Measurements from ENCODE around the gene RLBP1.
A peak's percentile ranks its signal among the peaks of the same experiment; 100 is the strongest.

RLBP1 gene

DNA sequence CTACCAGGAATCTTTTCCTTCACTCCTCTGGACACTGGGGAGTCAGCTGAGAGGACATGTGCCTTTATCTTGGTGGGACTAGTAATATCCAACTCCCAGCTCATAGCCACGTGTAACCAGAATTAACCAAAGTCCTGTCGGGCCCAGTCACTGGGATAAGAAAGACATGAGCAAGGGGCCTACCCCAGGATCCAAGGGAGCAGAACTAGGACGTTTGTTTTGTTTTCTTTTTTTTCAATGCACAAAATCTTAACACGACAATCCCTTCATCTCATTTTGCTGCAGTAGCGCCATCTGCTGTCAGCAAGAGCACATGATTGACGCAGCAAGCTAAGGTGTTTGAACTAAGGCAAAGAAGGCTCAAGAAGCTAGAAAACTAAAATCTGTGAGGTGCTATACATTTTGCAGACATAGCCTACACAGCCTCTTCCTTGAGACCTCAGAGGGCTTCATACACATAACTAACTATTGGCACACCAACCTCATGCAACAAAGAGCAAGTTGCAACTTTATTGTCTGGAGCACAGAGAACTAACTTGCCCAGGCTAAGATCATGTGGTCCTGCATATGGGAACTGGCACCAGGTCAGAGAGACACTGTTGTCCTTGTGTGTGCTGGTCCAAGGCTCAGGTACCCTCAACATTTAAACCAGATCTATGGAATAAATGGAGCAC is 43.6 kb downstream of the RLBP1 start:
- DNase-seq, result no peak

DNA sequence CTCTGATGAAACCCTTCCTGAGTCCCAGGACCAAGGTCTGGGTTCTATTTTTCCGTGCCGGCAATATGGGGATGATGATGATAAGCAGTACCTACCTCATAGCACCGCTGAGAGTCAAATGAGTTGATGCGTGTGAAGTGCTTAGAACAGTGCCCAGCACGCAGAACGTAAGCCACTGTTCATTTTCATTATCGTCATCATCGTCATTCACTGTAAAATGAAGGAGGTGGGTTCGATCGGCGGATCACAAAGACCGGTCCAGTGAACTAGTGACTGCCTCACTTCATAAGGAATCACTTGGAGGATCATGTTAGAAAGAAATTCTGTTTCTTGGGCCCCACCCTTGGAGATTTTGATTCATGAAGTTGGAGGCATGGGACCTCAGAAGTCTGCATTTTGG is 44.3 kb downstream of the RLBP1 start:
- DNase-seq, result no peak

DNA sequence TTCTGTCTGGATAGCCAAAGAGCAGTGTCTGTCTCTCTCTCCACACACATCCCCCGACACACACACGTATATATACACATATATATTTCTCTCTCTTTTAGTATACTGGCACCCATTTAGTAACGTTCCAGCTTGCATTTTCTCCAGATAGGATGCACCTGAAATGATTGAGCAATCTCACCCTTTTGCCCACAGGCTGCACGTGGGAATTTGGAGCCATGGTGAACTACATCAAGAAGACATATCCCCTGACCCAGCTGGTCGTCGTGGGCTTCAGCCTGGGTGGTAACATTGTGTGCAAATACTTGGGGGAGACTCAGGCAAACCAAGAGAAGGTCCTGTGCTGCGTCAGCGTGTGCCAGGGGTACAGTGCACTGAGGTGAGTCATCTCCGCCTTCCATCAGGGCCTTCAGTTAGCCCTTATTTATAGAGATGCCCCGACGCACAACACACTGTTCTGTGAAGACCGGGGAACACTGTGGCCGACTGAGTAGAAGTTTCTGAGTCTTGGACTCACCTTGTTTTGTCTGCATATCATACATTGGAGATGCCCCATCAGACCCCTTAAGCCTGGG is 45.7 kb downstream of the RLBP1 start:
- no peak for DNase-seq

DNA sequence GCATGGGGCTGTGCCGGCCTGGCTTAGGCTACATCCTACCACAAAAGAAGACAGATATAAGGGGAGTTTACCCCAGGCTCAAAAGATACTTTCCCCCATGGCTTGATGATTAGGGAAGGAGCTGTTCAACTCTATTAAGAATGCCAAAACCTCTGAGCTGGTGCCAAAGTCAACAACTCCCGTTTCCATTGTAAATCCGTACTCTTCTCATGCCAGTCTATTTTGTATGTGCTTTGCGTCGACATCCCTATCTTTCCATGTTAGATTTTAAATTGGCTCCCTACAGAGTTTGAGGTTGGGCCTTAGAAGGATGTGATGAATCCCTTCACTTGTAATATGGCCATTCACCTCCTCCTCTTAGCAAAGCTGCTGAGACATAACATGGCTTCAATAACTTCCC is 46.9 kb downstream of the RLBP1 start:
- no peak for DNase-seq

DNA sequence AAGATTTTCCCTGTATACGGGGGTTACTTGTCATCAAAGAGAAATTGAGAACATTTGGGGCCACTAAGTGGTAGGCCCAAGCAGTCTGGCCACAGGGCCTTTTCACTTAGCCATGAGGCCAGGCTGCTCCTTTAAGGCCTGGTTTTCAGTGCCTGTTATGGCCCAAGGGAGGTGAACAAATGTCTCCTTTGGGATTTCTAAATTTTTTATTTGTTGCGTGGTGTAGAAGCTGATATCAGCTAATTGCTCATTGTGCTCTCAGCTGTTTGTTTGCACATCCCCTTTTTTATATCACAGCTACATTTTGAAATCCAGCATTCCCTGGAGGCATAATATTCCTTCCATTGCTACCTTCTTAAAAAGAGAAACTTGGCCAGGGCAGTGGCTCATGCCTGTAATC is 48.5 kb downstream of the RLBP1 start:
- DNase-seq, result no peak

DNA sequence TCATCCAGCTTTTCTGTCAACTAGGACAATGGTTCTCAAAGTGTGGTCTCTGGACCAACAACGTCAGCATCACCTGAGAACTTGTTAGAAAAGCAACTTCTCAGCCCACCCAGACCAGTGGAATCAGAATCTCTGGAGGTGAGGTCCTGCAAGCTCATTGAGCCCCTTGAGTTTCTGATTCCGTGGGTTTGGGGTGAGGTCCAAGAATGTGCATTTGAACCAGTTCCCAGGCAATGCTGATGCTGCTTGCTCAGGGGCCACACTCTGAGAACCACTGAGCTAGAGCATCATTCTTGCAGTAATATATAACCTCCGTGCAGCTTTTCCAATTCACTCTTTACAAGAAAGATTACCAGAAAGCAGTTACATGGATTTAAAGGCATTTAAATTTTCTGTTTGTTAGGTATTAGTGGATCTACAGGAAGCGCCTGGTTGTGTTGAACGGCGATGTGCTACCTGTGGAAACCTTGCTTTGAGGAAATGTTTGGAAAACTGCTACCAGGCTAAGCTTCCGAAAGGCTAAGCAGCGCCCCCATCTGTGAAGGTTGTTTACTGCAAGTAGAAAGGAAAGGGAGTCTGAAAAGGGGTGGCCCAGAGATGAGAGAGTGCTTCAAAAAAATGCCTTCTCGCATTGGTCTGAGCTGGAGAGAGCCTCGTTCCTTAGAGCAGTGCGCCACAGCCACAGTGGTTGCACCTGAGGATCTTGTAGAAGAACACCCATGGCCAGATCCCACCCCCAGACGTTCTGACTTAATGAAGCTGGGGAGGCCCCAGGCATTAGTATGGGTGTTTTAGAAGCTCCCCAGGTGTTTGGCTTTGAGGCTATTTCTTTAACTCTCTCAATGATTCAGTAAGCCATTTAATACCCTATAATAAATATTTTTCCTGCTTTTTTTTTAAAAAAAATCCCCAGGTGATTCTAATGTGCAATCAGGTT is 50.0 kb downstream of the RLBP1 start:
- DNase-seq, result no peak

DNA sequence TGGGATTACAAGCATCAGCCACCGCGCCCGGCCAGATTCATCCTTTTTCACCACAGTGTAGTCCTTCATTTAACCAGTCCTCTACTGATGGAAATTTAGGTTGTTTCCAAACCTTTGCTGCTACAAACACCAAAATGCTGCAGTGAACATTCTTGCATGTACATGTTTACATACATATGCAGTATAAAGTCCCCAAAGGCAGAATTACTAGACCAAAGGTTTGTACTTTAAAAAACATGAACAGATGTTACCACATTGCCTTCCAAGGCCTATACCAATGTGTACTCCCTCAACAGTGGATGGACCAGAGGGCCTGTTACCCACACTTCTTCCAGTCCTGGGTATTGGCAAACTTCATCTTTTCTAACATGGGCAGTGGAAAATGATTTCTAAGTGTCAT is 51.0 kb downstream of the RLBP1 start:
- DNase-seq, result no peak

DNA sequence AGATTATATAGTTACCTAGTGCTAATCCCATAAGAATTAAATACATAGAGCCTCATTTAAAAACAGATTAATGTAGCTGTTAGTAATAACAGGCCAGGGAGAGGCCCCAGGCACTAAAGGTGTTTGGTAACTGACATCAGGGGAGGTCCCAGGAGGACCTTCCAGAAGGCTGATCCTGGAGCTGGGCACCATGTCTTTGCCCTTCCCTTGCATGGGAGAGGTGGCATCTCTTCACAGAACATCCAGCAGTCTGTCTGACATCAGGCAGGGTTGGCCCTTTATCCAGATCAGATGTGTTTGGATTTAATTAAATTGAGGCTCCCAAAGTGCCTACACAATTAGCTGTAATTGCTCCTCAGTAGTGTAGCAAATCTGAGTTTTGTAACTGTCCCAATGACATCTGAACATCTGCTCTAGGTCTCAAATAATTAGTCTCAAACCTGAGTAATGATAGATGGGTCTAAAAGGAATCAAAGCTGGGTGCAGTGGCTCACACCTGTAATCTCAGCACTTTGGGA is 53.0 kb downstream of the RLBP1 start:
- DNase-seq, result no peak

DNA sequence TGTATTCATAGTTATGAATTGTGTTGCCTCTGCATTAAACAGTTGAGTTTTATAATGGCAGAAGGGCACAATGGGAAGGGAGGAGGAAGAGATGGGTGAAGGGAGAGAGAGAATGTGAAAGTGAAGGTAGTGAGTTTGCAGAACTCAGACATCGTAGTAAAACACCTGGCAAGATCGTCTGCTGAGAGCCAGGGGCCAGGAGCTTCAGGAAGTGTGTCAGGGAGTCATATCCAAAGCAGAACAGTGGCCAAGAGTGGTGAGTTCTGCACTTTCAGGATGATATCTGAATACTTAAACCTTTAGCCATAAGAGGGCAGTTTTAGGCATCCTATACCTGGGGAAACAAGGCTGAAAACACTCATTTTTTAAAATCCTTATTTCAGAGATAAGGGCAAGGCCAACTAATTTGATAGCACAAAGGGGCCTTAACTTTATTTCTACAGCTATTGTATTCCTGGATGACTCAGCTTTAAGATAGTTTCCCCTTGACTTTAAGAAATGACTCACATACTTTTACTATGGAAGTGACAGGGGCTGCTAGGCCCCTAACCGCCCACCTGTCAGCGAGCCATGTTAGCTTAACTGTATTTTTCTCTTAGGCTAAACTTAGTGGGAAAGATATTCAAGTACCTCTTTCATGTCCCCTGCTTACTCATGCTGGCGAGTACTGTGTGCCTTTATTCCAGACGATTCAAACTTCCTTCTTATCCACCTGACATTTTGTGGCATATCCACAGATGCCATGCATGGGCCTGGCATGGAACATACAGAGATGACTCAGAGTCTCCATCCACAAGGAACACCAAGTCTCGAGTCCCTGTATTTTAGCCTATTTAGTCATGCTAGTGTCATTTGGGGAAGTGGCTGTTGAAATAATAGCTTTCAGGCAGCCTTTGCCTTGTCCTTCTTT is 53.9 kb downstream of the RLBP1 start:
- peak; percentile 23 for DNase-seq

DNA sequence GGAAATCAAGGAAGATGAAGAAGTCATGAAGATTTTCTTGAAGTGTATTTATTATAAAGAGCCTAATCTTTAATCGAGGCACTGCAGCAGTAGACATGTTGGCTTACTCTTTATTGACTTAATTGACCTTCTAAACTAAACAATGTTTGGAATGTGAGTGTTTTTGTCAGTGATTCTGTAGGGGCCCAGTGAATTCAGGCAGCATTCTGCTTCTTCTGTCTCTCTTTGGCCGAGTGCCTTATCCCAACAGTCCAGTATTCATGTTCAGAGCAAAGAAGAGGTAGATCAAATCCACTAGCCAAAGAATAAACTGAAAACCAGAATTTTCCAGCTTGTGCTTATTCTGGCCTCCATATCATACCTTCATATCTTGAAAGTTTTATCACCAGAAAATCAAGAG is 55.7 kb downstream of the RLBP1 start:
- DNase-seq, result no peak

DNA sequence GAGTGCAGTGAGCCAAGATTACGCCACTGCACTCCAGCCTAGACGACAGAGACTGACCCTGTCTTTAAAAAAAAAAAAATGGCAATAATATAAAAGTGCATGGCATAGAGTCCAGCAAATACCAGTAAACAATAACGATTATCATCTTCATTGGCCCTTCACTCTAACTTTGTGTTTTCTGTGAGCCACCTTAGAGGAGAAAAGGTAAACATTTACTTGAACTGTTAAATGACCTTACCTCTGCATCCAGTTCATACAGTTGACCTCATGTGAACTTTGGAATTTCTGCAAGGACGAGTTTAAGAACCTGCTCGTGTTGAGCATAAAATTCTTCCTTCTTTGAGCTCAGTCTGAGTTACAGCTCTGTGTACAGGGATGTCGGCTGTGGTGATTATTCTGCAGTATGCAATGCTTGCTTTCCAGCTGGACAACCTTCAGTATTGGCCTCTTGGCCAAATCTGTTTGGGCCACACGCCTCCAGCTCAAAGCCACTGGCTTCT is 56.6 kb downstream of the RLBP1 start:
- no peak for DNase-seq

DNA sequence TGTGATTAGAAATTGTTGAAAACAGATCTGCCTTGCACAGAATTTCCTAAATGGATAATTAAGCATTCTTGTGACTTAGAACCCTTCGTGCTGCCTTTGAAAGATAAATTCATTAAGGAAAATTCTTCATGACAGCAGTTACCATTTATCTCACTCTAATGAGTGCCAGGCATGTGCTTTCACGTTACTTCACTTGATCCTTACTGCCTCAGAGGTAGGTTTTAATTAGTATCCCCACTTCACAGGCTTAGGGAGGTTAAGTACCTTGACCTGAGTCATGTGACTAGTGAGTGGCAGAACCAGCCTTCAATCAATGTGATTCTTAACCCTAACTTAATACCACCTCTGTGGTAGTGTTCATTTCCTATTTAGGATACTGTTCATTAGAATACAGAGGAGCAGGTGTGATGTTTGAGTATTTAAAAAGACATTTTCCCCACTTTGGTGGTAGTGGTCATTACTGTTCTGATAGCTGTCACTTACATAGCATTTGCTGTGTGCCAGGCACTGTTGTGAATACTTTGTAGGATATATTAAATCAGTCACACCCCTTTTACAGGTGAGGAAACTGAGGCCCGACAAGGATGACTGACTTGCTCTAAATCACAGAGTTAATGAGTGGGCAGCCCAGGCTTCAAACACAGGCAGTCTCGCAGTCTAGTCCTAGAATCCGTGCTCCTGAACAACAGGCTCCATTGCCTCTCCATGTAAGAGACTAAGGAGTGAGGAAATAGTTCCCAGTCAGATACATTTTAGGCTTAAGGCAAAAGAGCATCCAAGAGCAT is 57.9 kb downstream of the RLBP1 start:
- DNase-seq, result no peak

DNA sequence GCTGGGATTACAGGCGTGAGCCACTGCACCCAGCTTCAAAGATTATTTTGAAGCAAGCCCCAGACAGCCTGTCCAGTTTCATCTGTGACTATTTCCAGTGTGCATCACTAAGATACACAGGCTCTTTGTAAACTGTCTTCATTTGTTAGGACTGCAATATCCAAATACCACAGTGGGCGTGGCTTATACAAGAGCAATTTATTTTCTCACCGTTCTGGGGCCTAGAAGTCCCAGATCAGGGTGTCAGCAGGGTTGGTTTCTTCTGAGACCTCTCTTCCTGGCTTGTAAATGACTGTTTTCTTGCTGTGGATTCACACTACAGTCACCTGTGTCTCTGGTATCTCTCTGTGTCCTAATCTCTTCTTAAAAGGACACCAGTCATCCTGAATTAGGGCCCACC is 59.7 kb downstream of the RLBP1 start:
- no peak for DNase-seq
